Measurements from ENCODE around the gene TMOD3.

DNA sequence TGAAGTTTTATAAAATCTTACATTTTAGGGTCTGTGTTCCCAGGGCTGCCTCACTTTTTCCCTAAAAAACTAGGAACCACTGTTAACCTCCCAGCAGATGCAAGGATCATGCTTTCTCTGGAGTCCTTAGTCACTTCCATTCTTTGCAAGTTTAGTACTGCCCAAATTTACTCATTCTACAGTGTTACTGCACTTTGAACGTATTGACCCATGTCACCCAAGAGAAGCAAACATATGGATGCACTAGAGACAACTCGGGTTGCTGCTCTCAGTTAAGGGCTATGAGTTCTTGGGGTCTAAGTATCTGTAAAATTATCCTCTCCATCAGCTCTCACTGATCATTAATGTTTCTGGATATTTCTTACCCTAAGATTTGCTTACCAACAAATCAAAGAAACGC is 83.1 kb downstream of the TMOD3 start:
- TF ChIP-seq EZH2 (IDR thresholded peaks at IDR 0.05; ENCODE audit: low read depth, unreplicated experiment) (no peak), EZH2phosphoT487 (IDR thresholded peaks at IDR 0.05; ENCODE audit: unreplicated experiment) (no peak), JUNB (IDR thresholded peaks at IDR 0.05; ENCODE audit: unreplicated experiment) (no peak), STAT1 (IDR thresholded peaks at IDR 0.05; ENCODE audit: unreplicated experiment) (no peak), POLR2AphosphoS5 (IDR thresholded peaks at IDR 0.05; ENCODE audit: low read depth) (no peak), ZNF331 (CRISPR knock-in tag; IDR thresholded peaks at IDR 0.05; ENCODE audit: low read depth) (no peak), CREB1 (CRISPR knock-in tag; IDR thresholded peaks at IDR 0.05; ENCODE audit: low read depth) (no peak), ETS1 (IDR thresholded peaks at IDR 0.05) (no peak), NANOG (IDR thresholded peaks at IDR 0.05; ENCODE audit: borderline replicate concordance) (no peak), REST (IDR thresholded peaks at IDR 0.05; ENCODE audit: unreplicated experiment) (no peak), ZNF114 (CRISPR knock-in tag; IDR thresholded peaks at IDR 0.05) (no peak)
- TF ChIP-seq, protein P1, sequence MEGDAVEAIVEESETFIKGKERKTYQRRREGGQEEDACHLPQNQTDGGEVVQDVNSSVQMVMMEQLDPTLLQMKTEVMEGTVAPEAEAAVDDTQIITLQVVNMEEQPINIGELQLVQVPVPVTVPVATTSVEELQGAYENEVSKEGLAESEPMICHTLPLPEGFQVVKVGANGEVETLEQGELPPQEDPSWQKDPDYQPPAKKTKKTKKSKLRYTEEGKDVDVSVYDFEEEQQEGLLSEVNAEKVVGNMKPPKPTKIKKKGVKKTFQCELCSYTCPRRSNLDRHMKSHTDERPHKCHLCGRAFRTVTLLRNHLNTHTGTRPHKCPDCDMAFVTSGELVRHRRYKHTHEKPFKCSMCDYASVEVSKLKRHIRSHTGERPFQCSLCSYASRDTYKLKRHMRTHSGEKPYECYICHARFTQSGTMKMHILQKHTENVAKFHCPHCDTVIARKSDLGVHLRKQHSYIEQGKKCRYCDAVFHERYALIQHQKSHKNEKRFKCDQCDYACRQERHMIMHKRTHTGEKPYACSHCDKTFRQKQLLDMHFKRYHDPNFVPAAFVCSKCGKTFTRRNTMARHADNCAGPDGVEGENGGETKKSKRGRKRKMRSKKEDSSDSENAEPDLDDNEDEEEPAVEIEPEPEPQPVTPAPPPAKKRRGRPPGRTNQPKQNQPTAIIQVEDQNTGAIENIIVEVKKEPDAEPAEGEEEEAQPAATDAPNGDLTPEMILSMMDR (conservative IDR thresholded peaks at IDR 0.05; ENCODE audit: low read depth in 2 of 2): no peak
- TF ChIP-seq, protein P2, sequence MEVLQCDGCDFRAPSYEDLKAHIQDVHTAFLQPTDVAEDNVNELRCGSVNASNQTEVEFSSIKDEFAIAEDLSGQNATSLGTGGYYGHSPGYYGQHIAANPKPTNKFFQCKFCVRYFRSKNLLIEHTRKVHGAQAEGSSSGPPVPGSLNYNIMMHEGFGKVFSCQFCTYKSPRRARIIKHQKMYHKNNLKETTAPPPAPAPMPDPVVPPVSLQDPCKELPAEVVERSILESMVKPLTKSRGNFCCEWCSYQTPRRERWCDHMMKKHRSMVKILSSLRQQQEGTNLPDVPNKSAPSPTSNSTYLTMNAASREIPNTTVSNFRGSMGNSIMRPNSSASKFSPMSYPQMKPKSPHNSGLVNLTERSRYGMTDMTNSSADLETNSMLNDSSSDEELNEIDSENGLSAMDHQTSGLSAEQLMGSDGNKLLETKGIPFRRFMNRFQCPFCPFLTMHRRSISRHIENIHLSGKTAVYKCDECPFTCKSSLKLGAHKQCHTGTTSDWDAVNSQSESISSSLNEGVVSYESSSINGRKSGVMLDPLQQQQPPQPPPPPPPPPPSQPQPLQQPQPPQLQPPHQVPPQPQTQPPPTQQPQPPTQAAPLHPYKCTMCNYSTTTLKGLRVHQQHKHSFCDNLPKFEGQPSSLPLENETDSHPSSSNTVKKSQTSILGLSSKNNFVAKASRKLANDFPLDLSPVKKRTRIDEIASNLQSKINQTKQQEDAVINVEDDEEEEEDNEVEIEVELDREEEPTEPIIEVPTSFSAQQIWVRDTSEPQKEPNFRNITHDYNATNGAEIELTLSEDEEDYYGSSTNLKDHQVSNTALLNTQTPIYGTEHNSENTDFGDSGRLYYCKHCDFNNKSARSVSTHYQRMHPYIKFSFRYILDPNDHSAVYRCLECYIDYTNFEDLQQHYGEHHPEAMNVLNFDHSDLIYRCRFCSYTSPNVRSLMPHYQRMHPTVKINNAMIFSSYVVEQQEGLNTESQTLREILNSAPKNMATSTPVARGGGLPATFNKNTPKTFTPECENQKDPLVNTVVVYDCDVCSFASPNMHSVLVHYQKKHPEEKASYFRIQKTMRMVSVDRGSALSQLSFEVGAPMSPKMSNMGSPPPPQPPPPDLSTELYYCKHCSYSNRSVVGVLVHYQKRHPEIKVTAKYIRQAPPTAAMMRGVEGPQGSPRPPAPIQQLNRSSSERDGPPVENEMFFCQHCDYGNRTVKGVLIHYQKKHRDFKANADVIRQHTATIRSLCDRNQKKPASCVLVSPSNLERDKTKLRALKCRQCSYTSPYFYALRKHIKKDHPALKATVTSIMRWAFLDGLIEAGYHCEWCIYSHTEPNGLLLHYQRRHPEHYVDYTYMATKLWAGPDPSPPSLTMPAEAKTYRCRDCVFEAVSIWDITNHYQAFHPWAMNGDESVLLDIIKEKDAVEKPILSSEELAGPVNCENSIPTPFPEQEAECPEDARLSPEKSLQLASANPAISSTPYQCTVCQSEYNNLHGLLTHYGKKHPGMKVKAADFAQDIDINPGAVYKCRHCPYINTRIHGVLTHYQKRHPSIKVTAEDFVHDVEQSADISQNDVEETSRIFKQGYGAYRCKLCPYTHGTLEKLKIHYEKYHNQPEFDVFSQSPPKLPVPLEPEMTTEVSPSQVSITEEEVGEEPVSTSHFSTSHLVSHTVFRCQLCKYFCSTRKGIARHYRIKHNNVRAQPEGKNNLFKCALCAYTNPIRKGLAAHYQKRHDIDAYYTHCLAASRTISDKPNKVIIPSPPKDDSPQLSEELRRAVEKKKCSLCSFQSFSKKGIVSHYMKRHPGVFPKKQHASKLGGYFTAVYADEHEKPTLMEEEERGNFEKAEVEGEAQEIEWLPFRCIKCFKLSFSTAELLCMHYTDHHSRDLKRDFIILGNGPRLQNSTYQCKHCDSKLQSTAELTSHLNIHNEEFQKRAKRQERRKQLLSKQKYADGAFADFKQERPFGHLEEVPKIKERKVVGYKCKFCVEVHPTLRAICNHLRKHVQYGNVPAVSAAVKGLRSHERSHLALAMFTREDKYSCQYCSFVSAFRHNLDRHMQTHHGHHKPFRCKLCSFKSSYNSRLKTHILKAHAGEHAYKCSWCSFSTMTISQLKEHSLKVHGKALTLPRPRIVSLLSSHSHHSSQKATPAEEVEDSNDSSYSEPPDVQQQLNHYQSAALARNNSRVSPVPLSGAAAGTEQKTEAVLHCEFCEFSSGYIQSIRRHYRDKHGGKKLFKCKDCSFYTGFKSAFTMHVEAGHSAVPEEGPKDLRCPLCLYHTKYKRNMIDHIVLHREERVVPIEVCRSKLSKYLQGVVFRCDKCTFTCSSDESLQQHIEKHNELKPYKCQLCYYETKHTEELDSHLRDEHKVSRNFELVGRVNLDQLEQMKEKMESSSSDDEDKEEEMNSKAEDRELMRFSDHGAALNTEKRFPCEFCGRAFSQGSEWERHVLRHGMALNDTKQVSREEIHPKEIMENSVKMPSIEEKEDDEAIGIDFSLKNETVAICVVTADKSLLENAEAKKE (CRISPR knock-in tag; IDR thresholded peaks at IDR 0.05): no peak

Data from GM23338 (cell line).